Caco-2 (cell line): ENCODE results near the gene S1PR1. TPM values are rescaled to one million over a fixed set of nuclear protein-coding genes. Genes with fewer than 3 reads are reported as not detected.

Experiments used
- BruUV-seq: library from RNA; stranded (reverse); fragments of 400-500 nt; replicated peaks from 2 replicates; lab custom pipeline; 2021; lab: Mats Ljungman, UMichigan
- CTCF ChIA-PET: fragments of 300-600 bp; sonication (Branson Sonifier 250); formaldehyde crosslinking; loops from one replicate; lab custom pipeline; 2022; ENCODE audit warnings: antibody characterized with exemption; lab: Charles Lee
- POLR2A ChIA-PET: fragments of 300-600 bp; sonication (Branson Sonifier 250); formaldehyde crosslinking; loops from one replicate; lab custom pipeline; 2022; ENCODE audit warnings: antibody characterized with exemption; lab: Charles Lee
- DNase-seq, 2 experiments: peaks; one replicate each; pipeline versions ENCODE4 v3.0.0 to v3.0.0-alpha.2; 2020 to 2022
- H3K27me3 ChIP-seq: replicated peaks from 2 replicates; pipeline ENCODE4 v1.6.0; 2011; ENCODE audit warnings: low read length; ENCODE audit not compliant: control insufficient read depth, insufficient read depth
- H3K36me3 ChIP-seq: 2 replicates; pipeline ENCODE4 v1.5.1; 2011; ENCODE audit warnings: low read length; ENCODE audit not compliant: control insufficient read depth, insufficient read depth
- H3K4me1 ChIP-seq: fragments of 250-450 bp; sonication (Bioruptor Pico); 2 replicates; pipeline ENCODE4 v1.5.1; 2020; ENCODE audit warnings: mild to moderate bottlenecking
- H3K4me3 ChIP-seq: 2 replicates; pipeline ENCODE4 v1.5.1; 2011; ENCODE audit warnings: low read depth, mild to moderate bottlenecking, control low read depth, low read length
- H3K9me3 ChIP-seq: fragments of 250-450 bp; sonication (Bioruptor Pico); 2 replicates; pipeline ENCODE4 v1.5.1; 2020; ENCODE audit warnings: mild to moderate bottlenecking, moderate library complexity
- H3K27ac Mint-ChIP-seq: one replicate; pipeline ENCODE4 v1.8.0; 2022; ENCODE audit warnings: mixed read lengths; ENCODE audit not compliant: unreplicated experiment
- H3K27me3 Mint-ChIP-seq: one replicate; pipeline ENCODE4 v1.8.0; 2022; ENCODE audit warnings: mixed read lengths; ENCODE audit not compliant: insufficient read depth, unreplicated experiment
- H3K36me3 Mint-ChIP-seq: one replicate; pipeline ENCODE4 v1.8.0; 2022; ENCODE audit warnings: mild to moderate bottlenecking, mixed read lengths; ENCODE audit not compliant: insufficient read depth, unreplicated experiment
- H3K4me1 Mint-ChIP-seq: one replicate; pipeline ENCODE4 v1.8.0; 2022; ENCODE audit warnings: low read depth, mixed read lengths; ENCODE audit not compliant: unreplicated experiment
- H3K4me3 Mint-ChIP-seq: one replicate; pipeline ENCODE4 v1.8.0; 2022; ENCODE audit warnings: mild to moderate bottlenecking, moderate library complexity, mixed read lengths; ENCODE audit not compliant: unreplicated experiment
- H3K9me3 Mint-ChIP-seq: one replicate; pipeline ENCODE4 v1.8.0; 2022; ENCODE audit warnings: mixed read lengths; ENCODE audit not compliant: unreplicated experiment
- intact Hi-C: fragments of 100-400 bp; cut with micrococcal nuclease; formaldehyde crosslinking; loops from one replicate; pipeline ENCODE4 v1.10.0; 2022; ENCODE audit not compliant: unreplicated experiment
- total RNA-seq: library from RNA; stranded (reverse); gene quantifications from 2 replicates; pipeline ENCODE4 v1.2.3, GENCODE V29; 2022
- TF ChIP-seq, protein P1 (sequence below), 2 experiments: fragments of 200-600 bp in 1 of 2; IDR thresholded peaks; 1 replicate in 1 of 2; 2 replicates in 1 of 2; pipeline versions ENCODE4 v1.5.1 to v1.8.0; 2011 to 2022; ENCODE audit warnings: antibody characterized with exemption in 1 of 2, control low read depth in 1 of 2, inconsistent platforms in 1 of 2, low read depth in 1 of 2, low read length in 1 of 2, mild to moderate bottlenecking in 1 of 2, moderate library complexity in 1 of 2; ENCODE audit not compliant: insufficient read depth in 1 of 2, severe bottlenecking in 1 of 2, unreplicated experiment in 1 of 2

The S1PR1 gene
- total RNA-seq, 1 experiment from 2014 or later: not detected

DNA sequence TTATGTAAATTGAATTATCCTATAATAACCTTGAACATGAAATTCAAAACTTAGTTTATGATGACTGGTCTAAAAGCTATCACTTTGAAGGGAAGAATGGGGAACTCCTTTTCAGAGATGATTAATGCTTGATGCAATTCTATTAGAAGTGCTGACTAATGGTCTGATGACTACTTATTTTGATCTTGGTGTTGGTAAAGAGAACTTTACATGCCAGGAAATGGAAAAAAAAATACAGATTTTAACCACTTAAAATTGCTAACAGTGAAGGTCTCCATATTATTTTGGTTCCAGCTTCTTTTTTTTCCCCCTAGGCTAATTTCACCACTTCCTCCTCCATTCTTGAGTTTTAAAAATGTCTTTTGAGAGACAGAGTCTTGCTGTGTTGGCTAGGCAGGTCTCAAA, 22.9 kb downstream of the S1PR1 start:
- Mint-ChIP-seq H3K27me3 (peaks cover 5% of the 10 kb centered on the region), H3K9me3 (no peaks in the 10 kb centered on the region), H3K36me3 (no peaks in the 10 kb centered on the region), H3K27ac (no peak overlapping the region), H3K4me1 (no peaks in the 10 kb centered on the region), H3K4me3 (no peak overlapping the region)
- Histone ChIP-seq H3K4me1 (no peaks in the 10 kb centered on the region), H3K9me3 (no peaks in the 10 kb centered on the region), H3K4me3 (no peak overlapping the region), H3K36me3 (no peaks in the 10 kb centered on the region), H3K27me3 (no peaks in the 10 kb centered on the region)
- no peak for DNase-seq
- TF ChIP-seq, protein P1, sequence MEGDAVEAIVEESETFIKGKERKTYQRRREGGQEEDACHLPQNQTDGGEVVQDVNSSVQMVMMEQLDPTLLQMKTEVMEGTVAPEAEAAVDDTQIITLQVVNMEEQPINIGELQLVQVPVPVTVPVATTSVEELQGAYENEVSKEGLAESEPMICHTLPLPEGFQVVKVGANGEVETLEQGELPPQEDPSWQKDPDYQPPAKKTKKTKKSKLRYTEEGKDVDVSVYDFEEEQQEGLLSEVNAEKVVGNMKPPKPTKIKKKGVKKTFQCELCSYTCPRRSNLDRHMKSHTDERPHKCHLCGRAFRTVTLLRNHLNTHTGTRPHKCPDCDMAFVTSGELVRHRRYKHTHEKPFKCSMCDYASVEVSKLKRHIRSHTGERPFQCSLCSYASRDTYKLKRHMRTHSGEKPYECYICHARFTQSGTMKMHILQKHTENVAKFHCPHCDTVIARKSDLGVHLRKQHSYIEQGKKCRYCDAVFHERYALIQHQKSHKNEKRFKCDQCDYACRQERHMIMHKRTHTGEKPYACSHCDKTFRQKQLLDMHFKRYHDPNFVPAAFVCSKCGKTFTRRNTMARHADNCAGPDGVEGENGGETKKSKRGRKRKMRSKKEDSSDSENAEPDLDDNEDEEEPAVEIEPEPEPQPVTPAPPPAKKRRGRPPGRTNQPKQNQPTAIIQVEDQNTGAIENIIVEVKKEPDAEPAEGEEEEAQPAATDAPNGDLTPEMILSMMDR (IDR thresholded peaks at IDR 0.05; ENCODE audit: insufficient read depth in 1 of 2, low read depth in 1 of 2, low read length in 1 of 2, severe bottlenecking in 1 of 2, unreplicated experiment in 1 of 2): no peak
- intact Hi-C loops: no loop called here
- no TSS peak for BruUV-seq
- ChIA-PET POLR2A (no interaction called here), CTCF (no interaction called here)

DNA sequence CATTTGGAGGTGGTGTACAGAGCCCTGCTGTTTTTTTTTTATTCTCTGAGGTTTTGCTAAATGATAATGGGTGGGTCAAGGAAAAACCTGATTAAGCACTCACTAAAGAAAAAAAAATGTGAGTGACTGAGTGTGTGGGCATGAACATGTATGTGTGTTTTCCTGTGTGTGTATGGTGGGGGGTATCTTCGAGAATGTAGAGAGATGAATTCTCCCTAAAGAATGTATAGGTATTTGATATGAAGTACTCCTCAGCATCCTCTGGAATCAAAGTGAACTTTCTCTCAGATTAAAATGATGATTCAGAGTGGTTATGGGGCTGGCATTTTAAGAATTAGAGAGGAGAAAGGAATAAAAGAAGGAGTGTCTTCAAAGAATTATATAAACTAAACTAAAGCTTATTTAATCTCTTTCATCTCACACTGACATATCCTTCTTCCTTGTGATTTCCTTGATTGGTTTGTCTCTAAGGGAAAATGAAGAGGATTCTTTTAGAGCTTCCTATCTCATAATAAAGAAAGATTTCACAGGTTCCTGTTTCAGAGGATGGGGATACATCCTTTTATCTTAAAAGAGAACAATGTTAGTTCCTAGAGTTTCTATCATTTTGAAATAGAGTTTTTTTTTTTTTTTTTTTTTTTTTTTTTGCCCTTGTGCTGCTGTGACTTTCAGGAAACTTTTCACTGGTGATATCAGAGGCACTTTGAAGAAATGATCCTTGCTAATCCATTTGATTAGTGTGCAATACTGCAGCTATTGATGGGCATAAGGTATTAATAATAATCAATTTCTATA, 23.9 kb downstream of the S1PR1 start:
- Histone ChIP-seq H3K36me3 (no peaks in the 10 kb centered on the region), H3K27me3 (no peaks in the 10 kb centered on the region), H3K4me3 (no peak overlapping the region), H3K4me1 (no peaks in the 10 kb centered on the region), H3K9me3 (no peaks in the 10 kb centered on the region)
- POLR2A ChIA-PET: no interaction called here
- CTCF ChIA-PET: no interaction called here
- no peaks in the 10 kb centered on the region for H3K9me3 Mint-ChIP-seq
- no peak overlapping the region for H3K27ac Mint-ChIP-seq
- no peak overlapping the region for H3K4me3 Mint-ChIP-seq
- H3K27me3 Mint-ChIP-seq: peaks cover 7% of the 10 kb centered on the region
- H3K36me3 Mint-ChIP-seq: no peaks in the 10 kb centered on the region
- no TSS peak for BruUV-seq
- DNase-seq: no peak
- TF ChIP-seq, protein P1 (IDR thresholded peaks at IDR 0.05; ENCODE audit: insufficient read depth in 1 of 2, low read depth in 1 of 2, low read length in 1 of 2, severe bottlenecking in 1 of 2, unreplicated experiment in 1 of 2): no peak
- no peaks in the 10 kb centered on the region for H3K4me1 Mint-ChIP-seq
- intact Hi-C loops: no loop called here

DNA sequence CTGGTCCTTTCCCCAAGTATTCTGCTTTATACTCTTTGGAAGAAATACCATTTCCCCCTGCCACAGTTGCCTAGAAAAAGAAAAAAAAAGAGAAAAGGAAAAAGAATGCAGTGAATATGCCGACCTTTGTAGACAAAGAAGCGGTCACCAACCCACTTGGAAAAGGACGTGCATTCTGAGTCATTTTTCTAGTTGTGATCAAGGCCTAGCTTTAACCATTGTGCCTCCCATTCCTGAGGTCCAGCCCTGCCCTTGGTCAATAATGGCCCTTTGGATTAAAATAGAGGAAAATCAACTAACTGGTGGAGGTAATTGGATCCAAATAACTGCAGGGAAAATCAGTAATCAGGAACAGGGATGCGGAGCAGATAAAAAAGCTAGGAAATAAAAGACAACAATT, 24.8 kb downstream of the S1PR1 start:
- Mint-ChIP-seq H3K4me1 (no peaks in the 10 kb centered on the region), H3K4me3 (no peak overlapping the region), H3K27ac (no peak overlapping the region), H3K36me3 (no peaks in the 10 kb centered on the region), H3K9me3 (no peaks in the 10 kb centered on the region), H3K27me3 (peaks cover 7% of the 10 kb centered on the region)
- intact Hi-C loops: no loop called here
- no peaks in the 10 kb centered on the region for H3K27me3 ChIP-seq
- no peak overlapping the region for H3K4me3 ChIP-seq
- TF ChIP-seq, protein P1 (IDR thresholded peaks at IDR 0.05; ENCODE audit: insufficient read depth in 1 of 2, low read depth in 1 of 2, low read length in 1 of 2, severe bottlenecking in 1 of 2, unreplicated experiment in 1 of 2): no peak
- H3K36me3 ChIP-seq: no peaks in the 10 kb centered on the region
- ChIA-PET CTCF (no interaction called here), POLR2A (no interaction called here)
- H3K4me1 ChIP-seq: no peaks in the 10 kb centered on the region
- no TSS peak for BruUV-seq
- no peaks in the 10 kb centered on the region for H3K9me3 ChIP-seq
- no peak for DNase-seq
